GM19452 (cell line): ENCODE data around the gene MGARP.

Experiments used
- ATAC-seq: cut with Tn5 transposase; IDR thresholded peaks from one replicate; pipeline ENCODE4 v1.9.1; 2021; ENCODE audit not compliant: unreplicated experiment

MGARP gene

DNA sequence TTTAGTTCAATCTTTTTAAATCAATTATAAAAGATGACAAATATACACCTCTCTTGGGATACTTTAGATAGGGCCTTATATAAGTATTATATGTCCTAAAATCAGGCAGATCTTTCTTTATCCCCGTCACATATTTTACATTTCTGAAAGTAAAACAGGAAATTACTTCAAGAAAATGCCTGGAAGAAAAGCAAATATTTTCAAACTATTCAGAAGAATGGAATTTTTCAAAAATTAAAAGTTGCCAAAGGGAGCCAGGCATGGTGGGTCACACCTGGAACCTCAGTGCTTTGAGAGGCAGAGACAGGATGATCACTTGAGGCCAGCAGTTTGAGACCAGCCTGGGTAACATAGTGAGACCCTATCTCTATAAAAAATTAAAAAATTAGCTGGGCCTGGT is 34.4 kb downstream of the MGARP start:
- ATAC-seq = no peak

DNA sequence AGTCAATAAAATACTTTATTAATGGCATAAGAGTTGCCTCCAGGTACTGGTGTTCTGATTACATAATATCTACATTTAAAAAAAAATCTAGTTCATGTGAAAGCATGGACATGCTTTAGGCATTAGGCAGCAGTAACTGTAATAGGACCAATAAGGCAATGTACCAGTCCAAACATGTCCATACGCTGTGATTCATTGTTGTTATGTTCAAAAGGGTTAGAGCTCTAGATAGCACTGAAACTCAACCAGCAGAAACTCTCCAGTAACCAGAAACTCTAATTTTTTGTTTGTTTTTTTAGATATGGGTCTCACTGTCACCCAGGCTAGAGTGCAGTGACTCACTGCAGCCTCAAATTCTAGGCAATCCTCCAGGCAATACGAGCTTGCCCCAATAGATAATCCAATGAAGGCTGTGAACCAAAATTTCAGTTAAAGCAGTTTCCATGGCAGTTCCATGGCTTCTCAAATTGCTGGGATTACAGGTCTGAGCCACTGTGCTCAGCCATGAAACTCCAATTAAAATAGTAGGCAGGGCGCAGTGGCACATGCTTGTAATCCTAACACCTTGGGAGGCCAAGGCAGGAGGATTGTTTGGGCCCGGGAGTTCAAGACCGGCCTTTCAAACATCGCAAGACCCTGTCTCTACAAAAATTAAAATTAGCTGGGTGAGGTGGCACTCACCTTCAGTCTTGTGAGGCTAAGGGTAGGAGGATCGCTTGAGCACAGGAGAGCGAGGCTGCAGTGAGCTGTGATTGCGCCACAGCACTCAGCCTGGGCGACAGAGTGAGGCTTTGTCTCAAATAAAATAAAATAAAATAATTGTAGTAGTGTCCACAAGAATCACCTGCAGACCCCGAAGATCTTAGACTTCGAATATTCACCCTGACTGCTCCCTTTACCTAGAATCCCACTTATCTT is 36.3 kb downstream of the MGARP start:
- ATAC-seq = no peak

DNA sequence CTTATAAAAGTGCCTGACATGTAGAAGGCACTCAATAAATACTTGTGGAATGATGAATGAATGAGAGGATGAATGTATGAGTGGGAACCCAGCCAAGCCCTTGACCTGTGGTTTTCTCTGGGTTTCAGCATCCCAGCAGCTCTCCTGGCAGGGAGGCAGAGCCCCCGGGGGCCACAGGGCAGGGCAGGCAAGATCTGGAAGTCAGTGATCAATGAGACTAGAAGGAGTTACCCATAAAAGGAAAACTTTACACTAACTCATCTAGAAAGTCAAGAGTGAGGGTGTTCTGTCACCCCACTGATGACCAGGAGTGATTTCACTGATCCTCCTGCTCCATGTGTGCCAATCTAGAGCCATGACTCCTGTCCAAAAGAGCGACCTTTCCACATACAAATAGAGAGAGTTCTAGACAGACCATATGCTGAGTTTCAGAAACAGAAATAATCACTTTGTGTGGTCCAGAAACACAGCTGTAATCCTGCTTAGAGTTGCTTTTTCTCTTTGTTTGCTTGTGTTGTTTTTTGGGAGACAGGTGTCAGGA is 37.4 kb downstream of the MGARP start:
- no peak for ATAC-seq

DNA sequence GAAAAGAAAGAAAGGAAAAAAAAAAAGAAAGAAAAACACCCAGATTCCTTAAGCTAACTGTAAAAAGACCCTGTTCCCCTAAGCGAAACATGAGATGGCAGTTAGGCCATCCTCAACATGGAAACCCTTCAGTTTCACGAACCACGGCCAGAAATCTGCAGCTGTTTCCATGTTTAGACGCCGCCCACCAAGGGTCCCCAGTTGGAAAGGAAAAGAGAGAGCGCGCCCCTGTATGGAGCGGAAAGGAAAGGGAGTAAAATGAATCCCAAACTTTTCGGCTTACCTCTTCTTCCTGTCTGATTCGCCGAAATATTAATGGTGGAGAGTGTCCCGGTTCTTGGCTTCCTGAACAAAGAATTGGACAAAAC is 38.3 kb downstream of the MGARP start:
- no peak for ATAC-seq

DNA sequence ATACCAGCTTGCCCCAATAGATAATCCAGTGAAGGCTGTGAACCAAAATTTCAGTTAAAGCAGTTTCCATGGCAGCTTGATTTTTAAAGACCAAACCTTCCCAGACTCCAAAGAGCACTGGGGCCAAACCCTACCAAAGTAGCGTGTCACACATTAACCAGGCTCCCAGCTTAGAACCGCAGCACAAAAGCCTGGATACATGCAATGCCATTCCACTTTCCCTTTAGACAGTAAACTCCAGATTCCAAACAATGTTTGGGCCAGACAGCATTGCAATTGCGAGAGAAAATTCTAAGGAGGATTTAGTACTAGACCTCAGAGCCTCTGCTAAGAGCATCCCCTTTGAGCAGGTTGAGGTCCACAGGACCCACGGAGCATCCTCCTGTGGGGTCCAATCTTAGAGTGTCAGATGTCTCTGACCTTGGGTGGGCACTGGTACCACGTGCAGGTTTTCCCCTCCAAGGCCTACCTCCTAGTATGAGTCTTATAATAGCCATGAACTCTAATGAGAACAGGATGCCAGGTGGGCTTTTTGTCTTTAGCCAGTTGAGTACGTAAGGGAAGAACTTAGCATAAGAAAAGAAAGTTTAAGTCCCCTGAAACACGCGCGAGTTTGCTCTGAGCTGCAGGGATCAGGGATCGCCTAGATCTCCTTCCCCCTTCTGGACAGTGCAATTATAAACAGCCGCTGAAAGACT is 38.8 kb downstream of the MGARP start:
- ATAC-seq = no peak

DNA sequence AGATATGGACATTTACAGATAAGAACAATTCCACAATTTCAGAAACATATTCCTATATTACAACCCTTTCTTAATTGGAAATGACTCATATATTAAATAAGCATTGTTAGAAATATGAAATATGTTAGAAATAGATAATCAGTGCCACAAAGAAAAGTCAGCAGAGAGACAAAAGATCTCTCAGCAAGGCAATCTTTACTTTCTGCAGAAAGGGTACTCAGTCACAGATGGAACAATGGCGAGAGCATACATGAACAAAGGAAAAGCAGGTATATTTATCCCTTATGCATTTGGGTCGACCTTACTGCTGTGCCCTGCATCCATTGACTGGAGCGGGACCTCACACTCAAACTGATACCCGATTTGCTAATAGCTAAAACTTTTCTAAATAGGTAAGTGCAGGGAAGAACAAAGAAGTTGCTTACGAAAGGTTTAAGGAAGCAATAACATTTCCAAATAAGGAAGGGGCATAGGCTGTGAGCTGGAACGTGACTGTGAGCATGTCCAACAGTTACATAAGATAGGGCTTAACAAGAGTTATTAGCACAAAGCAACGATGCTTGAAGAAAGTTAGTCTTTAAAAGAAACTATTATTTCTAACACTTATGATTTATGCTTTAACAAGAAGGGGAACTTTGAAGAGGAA is 40.8 kb downstream of the MGARP start:
- ATAC-seq = no peak

DNA sequence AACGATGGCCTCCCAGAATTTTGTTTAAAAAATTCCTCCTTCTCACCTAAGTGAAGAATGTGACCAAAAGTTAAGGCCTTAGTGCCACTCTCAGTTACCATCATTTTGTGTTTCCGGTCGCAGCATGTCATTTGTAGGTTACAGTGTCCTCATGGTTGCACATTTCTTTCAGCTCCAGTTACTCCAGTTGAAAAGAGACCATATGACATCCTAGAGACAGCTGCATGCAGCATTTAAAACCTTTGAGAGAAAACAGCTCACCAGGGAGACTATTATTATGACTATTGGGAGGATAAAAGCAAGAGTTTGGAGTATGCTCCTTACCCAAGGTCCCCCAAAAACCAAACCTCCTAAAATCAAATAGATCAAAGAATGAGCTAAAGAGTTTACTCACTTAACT is 45.8 kb downstream of the MGARP start:
- no peak for ATAC-seq

DNA sequence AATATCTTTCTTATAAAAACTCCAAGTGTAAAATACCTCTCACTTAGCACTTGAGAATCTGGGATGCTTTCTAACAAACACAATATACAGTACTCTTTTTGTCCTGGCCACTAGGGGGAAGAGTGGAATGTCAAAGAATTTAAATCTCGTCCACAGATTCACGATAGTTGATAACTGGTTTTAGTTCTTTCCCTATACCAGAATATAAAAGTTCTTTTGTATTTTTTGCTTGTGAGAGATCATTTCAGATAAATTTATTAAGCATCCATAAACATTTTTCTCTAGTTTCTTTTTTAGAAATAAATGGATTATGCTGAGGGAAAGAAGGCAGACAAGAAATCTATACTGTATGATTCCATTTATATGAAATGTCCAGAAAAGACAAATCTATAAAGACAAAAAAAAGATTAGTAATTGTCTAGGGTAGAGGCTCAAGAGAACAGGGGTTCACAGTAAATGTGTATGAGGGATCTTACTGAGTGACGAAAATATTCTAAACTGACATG is 50.4 kb downstream of the MGARP start:
- ATAC-seq = no peak

DNA sequence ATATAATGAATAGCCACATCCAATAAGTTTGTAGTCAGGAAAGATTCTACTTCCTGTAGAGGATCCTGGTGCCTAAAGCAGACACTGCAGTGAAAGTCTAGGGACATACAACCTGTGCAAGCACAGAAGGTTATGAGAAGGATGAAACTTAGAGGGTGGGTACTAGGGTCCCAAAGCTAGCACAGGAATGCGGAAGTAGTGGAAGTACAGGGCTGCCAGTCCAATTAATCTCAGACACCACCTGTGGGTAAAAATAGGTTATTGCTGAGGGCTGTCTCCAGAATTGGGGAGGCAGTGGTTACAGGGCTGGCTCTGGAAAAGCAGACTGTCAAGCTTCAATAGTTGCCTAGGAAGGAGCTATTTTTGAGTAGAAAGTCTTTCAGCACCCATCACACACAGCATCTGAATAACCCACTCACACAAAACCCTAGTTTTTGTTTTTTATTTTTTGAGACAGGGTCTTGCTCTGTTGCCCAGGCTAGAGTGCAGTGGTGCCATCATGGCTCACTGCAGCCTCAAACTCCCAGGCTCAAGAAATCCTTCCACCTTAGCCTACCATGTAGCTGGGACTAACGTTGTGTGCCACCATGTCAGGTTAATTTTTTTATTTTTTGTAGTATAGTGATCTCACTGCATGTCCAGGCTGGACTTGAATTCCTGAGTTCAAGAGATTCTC is 52.2 kb downstream of the MGARP start:
- no peak for ATAC-seq

DNA sequence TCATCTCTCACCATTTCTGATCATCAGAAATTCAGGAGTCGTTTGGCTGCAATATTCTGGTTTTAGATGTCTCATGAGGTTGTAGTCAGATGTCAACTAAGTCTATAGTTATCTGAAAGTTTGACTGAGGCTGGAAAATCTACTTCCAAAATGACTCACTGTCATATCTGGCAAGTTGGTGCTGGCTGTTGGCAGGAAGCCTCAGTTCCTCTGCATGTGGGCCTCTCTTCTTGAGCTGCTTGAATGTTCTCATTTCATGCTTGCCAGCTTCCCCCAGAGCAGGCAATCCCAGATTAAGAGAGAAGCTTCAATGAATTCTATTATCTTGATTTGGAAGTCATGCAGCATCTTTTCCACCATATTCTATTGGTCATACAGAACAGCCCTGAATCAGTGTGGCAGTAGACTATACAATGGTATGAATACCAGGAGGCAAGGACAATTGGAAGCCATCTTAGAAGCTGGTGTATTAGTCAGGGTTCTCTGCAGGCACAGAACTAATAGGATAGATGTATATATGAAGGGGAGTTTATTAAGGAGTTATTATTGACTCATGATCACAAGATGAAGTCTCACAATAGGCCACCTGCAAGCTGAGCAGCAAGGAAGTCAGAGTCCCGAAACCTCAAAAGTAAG is 56.2 kb downstream of the MGARP start:
- ATAC-seq = no peak

DNA sequence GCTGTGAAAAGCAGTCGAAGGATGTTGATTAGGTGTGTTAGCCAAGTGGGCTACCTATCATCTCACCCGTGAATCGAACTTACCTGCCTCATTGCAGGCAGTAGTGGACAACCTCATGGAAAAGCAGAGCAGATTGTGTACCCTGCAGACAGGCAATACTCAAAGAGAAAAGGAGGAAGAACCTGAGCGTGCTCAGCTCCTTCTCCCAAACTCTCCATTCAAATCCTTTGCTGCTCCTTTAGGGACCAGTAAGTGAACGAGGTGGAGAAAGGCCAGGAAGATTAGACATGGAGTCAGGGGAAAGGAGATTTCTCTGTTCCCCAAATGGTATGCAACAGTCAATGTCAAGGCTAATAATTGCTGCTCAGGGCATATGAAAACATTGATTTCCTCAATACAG is 57.8 kb downstream of the MGARP start:
- no peak for ATAC-seq

DNA sequence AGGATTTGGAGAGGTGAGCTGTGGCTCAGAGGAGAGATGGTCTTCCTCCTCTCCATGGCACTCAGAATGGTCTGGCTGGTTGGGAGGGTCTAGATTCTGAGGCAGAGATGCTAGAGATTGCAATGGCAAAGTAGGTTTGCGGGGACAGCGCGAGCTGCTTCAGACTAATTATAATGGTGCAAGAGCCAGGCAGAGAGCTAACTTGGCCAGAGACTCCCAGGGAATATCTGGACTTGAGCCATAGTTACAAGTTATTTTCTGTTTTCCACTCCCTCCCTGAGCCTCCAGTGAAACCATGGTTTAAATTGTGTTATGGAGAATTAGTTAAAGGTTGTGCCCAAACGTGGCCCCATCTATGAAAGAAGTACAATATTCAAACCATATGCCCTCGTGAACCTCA is 58.3 kb downstream of the MGARP start:
- ATAC-seq = no peak

DNA sequence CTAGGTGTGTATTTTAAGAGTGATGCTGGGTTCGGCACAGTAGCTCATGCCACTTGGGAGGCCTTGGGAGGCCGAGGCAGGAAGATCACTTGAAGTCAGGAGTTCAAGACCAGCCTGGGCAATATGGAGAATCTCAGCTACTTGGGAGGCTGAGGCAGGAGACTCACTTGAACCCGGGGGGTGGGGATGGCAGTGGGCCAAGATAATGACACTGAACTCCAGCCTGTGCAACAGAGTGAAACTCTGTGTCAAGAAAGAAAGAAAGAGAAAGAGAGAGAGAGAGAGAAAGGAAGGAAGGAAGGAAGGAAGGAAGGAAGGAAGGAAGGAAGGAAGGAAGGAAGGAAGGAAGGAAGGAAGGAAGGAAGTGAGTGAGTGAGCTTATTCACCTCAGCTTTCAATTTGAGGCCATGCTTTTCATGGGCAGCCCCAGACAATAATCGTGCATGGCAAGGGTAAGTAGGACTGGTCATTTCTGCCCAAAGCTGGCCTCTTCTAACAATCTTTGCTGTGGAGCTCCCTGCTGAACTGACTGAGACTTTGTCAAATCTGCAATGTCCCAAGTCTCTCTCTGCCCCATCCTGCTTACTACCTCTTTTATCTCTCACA is 60.5 kb downstream of the MGARP start:
- no peak for ATAC-seq
